ENCODE data around the gene ELAVL1.

GRCh38 chr19:7992575-7992974, 12.9 kb downstream of the ELAVL1 start:
- no peak for TF ChIP-seq CENPBD1 (CRISPR knock-in tag; IDR thresholded peaks at IDR 0.05; ENCODE audit: borderline replicate concordance, low read depth)
- no peak for TF ChIP-seq ZNF33A (CRISPR knock-in tag; IDR thresholded peaks at IDR 0.05; ENCODE audit: borderline replicate concordance)
- no peak for TF ChIP-seq TBL1XR1 (IDR thresholded peaks at IDR 0.05; ENCODE audit: borderline replicate concordance, low read length, partially characterized antibody)
- no peak for TF ChIP-seq CTCF (CRISPR knock-in tag; IDR thresholded peaks at IDR 0.05)
- TF ChIP-seq FOXC1 (CRISPR knock-in tag; IDR thresholded peaks at IDR 0.05; ENCODE audit: borderline replicate concordance) = no peak
- no peak for TF ChIP-seq TGIF2 (CRISPR knock-in tag; IDR thresholded peaks at IDR 0.05)
- TF ChIP-seq POLR2A (IDR thresholded peaks at IDR 0.05; ENCODE audit: insufficient read depth in 1 of 2, low read depth in 2 of 2, low read length in 2 of 2) = no peak
- TF ChIP-seq ZNF143 (CRISPR knock-in tag; IDR thresholded peaks at IDR 0.05) = no peak
- TF ChIP-seq LRRFIP1 (CRISPR knock-in tag; conservative IDR thresholded peaks at IDR 0.05) = no peak
- no peak for TF ChIP-seq MAX (IDR thresholded peaks at IDR 0.05)
- no peak for TF ChIP-seq FOXP1 (IDR thresholded peaks at IDR 0.05)
- TF ChIP-seq FOXP1 (CRISPR knock-in tag; IDR thresholded peaks at IDR 0.05) = no peak
- TF ChIP-seq FOXA1 (IDR thresholded peaks at IDR 0.05) = no peak
- no peak for TF ChIP-seq FOXA1 (CRISPR knock-in tag; IDR thresholded peaks at IDR 0.05)
- TF ChIP-seq MYNN (CRISPR knock-in tag; IDR thresholded peaks at IDR 0.05; ENCODE audit: low read depth) = no peak
- TF ChIP-seq SRSF1 (optimal IDR thresholded peaks at IDR 0.05; ENCODE audit: low read depth, low read length) = no peak
